GM06990 (cell line): ENCODE data around the gene NLRP14.

Source experiments
- DNase-seq: peaks from one replicate; pipeline ENCODE4 v3.0.0-alpha.2; 2011; ENCODE audit not compliant: insufficient read length; ENCODE audit errors: extremely low read depth
- H3K27me3 ChIP-seq: replicated peaks from 2 replicates; pipeline ENCODE4 v1.6.0; 2011; ENCODE audit warnings: low read length; ENCODE audit not compliant: control insufficient read depth, insufficient read depth
- H3K36me3 ChIP-seq: 2 replicates; pipeline ENCODE4 v1.5.1; 2011; ENCODE audit warnings: low read length; ENCODE audit not compliant: control insufficient read depth, insufficient read depth
- H3K4me3 ChIP-seq: replicated peaks from 2 replicates; pipeline ENCODE4 v1.5.1; 2011; ENCODE audit warnings: low read depth, mild to moderate bottlenecking, control low read depth, low read length
- CTCF ChIP-seq: IDR thresholded peaks from 2 replicates; pipeline ENCODE4 v1.5.1; 2011; ENCODE audit warnings: low read length, control low read depth, mild to moderate bottlenecking, inconsistent platforms; ENCODE audit not compliant: insufficient read depth, poor library complexity, severe bottlenecking

Gene NLRP14

GRCh38 chr11:6992026-6992425, 28.3 kb upstream of the NLRP14 start:
- DNase-seq, result no peak
- Histone ChIP-seq H3K4me3 (no peak overlapping the region), H3K27me3 (no peaks in the 10 kb centered on the region), H3K36me3 (no peaks in the 10 kb centered on the region)
- no peak for TF ChIP-seq CTCF

GRCh38 chr11:6992457-6993417, 27.5 kb upstream of the NLRP14 start:
- Histone ChIP-seq H3K27me3 (no peaks in the 10 kb centered on the region), H3K36me3 (no peaks in the 10 kb centered on the region), H3K4me3 (no peak overlapping the region)
- DNase-seq, result no peak
- no peak for TF ChIP-seq CTCF

- no peak for DNase-seq
- H3K36me3 ChIP-seq, result no peaks in the 10 kb centered on the region
- no peaks in the 10 kb centered on the region for H3K27me3 ChIP-seq
- no peak for TF ChIP-seq CTCF
- no peak overlapping the region for H3K4me3 ChIP-seq
These were observed 24.6 kb upstream of the NLRP14 start for GRCh38 chr11:6995703-6996102.

GRCh38 chr11:7004482-7004881, 15.8 kb upstream of the NLRP14 start:
- H3K27me3 ChIP-seq, result no peaks in the 10 kb centered on the region
- no peak for DNase-seq
- H3K4me3 ChIP-seq, result no peak overlapping the region
- H3K36me3 ChIP-seq, result no peaks in the 10 kb centered on the region
- TF ChIP-seq CTCF, result no peak

- Histone ChIP-seq H3K27me3 (no peaks in the 10 kb centered on the region), H3K36me3 (no peaks in the 10 kb centered on the region), H3K4me3 (no peak overlapping the region)
- DNase-seq, result no peak
- TF ChIP-seq CTCF, result no peak
These were observed 6.2 kb upstream of the NLRP14 start for GRCh38 chr11:7014118-7014517.
